ENCODE results near the gene CYB561.

DNA sequence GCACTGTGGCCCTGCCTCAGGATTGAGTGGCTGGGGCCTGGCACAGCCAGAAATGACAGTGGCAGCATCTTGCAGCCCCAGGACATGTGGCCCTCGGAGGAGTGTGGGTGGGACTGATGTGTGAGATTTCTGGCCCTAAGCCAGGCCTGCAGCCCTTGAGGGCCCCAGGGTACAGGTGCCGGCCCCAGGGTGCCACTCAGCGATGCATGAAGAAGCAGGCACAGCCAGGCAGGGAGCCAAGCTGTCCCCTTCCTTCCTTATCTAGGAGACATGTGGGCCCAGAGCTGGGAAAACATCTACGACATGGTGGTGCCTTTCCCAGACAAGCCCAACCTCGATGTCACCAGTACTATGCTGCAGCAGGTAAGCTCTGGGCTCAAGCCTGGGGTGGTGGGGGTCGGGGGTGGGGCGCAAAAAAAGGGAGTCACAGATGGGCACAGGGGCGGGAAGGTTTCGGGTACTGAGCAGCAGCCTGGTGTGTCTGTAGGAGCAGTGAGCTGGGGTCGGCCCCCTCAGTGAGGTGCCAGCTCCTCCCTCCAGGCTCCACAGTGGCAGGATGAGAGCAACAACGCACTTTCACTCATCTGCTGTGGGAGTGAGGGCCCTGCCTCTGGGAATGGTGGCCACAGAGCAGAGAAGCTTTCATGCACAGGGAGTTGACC is 34.9 kb upstream of the CYB561 start:
- TF ChIP-seq CBX5 (IDR thresholded peaks at IDR 0.05; ENCODE audit: low read depth) (no peak), EZH2 (IDR thresholded peaks at IDR 0.05; ENCODE audit: borderline replicate concordance, control insufficient read depth, low read depth, low read length) (no peak), CHD2 (IDR thresholded peaks at IDR 0.05; ENCODE audit: borderline replicate concordance, low read depth, low read length) (no peak), EP300 (IDR thresholded peaks at IDR 0.05; ENCODE audit: borderline replicate concordance in 1 of 2, control insufficient read depth in 1 of 2, low read depth in 2 of 2, low read length in 2 of 2) (no peak), NR2C2 (IDR thresholded peaks at IDR 0.05; ENCODE audit: borderline replicate concordance, control insufficient read depth, insufficient read length, low read depth) (no peak), GABPA (IDR thresholded peaks at IDR 0.05; ENCODE audit: low read depth) (no peak)
- TF ChIP-seq, protein P1, sequence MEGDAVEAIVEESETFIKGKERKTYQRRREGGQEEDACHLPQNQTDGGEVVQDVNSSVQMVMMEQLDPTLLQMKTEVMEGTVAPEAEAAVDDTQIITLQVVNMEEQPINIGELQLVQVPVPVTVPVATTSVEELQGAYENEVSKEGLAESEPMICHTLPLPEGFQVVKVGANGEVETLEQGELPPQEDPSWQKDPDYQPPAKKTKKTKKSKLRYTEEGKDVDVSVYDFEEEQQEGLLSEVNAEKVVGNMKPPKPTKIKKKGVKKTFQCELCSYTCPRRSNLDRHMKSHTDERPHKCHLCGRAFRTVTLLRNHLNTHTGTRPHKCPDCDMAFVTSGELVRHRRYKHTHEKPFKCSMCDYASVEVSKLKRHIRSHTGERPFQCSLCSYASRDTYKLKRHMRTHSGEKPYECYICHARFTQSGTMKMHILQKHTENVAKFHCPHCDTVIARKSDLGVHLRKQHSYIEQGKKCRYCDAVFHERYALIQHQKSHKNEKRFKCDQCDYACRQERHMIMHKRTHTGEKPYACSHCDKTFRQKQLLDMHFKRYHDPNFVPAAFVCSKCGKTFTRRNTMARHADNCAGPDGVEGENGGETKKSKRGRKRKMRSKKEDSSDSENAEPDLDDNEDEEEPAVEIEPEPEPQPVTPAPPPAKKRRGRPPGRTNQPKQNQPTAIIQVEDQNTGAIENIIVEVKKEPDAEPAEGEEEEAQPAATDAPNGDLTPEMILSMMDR (IDR thresholded peaks at IDR 0.05 in 2 of 3, conservative IDR thresholded peaks at IDR 0.05 in 1 of 3; ENCODE audit: control insufficient read depth in 2 of 3, extremely low read depth in 1 of 3, insufficient read depth in 1 of 3, low read depth in 3 of 3, low read length in 3 of 3), result no peak
- TF ChIP-seq, protein P2, sequence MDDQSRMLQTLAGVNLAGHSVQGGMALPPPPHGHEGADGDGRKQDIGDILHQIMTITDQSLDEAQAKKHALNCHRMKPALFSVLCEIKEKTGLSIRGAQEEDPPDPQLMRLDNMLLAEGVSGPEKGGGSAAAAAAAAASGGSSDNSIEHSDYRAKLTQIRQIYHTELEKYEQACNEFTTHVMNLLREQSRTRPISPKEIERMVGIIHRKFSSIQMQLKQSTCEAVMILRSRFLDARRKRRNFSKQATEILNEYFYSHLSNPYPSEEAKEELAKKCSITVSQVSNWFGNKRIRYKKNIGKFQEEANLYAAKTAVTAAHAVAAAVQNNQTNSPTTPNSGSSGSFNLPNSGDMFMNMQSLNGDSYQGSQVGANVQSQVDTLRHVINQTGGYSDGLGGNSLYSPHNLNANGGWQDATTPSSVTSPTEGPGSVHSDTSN (IDR thresholded peaks at IDR 0.05; ENCODE audit: insufficient replicate concordance, low read depth, low read length), result no peak
- TF ChIP-seq, protein P3, sequence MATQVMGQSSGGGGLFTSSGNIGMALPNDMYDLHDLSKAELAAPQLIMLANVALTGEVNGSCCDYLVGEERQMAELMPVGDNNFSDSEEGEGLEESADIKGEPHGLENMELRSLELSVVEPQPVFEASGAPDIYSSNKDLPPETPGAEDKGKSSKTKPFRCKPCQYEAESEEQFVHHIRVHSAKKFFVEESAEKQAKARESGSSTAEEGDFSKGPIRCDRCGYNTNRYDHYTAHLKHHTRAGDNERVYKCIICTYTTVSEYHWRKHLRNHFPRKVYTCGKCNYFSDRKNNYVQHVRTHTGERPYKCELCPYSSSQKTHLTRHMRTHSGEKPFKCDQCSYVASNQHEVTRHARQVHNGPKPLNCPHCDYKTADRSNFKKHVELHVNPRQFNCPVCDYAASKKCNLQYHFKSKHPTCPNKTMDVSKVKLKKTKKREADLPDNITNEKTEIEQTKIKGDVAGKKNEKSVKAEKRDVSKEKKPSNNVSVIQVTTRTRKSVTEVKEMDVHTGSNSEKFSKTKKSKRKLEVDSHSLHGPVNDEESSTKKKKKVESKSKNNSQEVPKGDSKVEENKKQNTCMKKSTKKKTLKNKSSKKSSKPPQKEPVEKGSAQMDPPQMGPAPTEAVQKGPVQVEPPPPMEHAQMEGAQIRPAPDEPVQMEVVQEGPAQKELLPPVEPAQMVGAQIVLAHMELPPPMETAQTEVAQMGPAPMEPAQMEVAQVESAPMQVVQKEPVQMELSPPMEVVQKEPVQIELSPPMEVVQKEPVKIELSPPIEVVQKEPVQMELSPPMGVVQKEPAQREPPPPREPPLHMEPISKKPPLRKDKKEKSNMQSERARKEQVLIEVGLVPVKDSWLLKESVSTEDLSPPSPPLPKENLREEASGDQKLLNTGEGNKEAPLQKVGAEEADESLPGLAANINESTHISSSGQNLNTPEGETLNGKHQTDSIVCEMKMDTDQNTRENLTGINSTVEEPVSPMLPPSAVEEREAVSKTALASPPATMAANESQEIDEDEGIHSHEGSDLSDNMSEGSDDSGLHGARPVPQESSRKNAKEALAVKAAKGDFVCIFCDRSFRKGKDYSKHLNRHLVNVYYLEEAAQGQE (IDR thresholded peaks at IDR 0.05; ENCODE audit: low read depth, low read length), result no peak
- TF ChIP-seq, protein P4, sequence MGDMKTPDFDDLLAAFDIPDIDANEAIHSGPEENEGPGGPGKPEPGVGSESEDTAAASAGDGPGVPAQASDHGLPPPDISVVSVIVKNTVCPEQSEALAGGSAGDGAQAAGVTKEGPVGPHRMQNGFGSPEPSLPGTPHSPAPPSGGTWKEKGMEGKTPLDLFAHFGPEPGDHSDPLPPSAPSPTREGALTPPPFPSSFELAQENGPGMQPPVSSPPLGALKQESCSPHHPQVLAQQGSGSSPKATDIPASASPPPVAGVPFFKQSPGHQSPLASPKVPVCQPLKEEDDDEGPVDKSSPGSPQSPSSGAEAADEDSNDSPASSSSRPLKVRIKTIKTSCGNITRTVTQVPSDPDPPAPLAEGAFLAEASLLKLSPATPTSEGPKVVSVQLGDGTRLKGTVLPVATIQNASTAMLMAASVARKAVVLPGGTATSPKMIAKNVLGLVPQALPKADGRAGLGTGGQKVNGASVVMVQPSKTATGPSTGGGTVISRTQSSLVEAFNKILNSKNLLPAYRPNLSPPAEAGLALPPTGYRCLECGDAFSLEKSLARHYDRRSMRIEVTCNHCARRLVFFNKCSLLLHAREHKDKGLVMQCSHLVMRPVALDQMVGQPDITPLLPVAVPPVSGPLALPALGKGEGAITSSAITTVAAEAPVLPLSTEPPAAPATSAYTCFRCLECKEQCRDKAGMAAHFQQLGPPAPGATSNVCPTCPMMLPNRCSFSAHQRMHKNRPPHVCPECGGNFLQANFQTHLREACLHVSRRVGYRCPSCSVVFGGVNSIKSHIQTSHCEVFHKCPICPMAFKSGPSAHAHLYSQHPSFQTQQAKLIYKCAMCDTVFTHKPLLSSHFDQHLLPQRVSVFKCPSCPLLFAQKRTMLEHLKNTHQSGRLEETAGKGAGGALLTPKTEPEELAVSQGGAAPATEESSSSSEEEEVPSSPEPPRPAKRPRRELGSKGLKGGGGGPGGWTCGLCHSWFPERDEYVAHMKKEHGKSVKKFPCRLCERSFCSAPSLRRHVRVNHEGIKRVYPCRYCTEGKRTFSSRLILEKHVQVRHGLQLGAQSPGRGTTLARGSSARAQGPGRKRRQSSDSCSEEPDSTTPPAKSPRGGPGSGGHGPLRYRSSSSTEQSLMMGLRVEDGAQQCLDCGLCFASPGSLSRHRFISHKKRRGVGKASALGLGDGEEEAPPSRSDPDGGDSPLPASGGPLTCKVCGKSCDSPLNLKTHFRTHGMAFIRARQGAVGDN (IDR thresholded peaks at IDR 0.05), result no peak

Measured in GM12878 (cell line).